Measurements from ENCODE around the gene AGPAT3. TPM values are rescaled to one million over a fixed set of nuclear protein-coding genes. Genes with fewer than 3 reads are reported as not detected.
"Not testable (repeated sequence)": the region's sequence is repeated elsewhere in the genome, so short reads cannot be mapped to it uniquely, and the experiment has no call there.

The AGPAT3 gene
- total RNA-seq, 1 donor from 2014 or later, result 43.7 TPM

- no peak for DNase-seq (ENCODE audit: low read depth, low spot score)
These were observed 30.7 kb upstream of the AGPAT3 start for GRCh38 chr21:43834146-43834905.

GRCh38 chr21:43835050-43835449 is 30.0 kb upstream of the AGPAT3 start:
- DNase-seq (ENCODE audit: low read depth, low spot score), result no peak

- no peak for DNase-seq (ENCODE audit: low read depth, low spot score)
These were observed 29.2 kb upstream of the AGPAT3 start for GRCh38 chr21:43835861-43836260.

- no peak for DNase-seq (ENCODE audit: low read depth, low spot score)
These were observed 28.4 kb upstream of the AGPAT3 start for GRCh38 chr21:43836616-43837015.

GRCh38 chr21:43840259-43840658 is 24.8 kb upstream of the AGPAT3 start:
- DNase-seq (ENCODE audit: low read depth, low spot score), result no peak

- no peak for DNase-seq (ENCODE audit: low read depth, low spot score)
These were observed 22.3 kb upstream of the AGPAT3 start for GRCh38 chr21:43842742-43843141.

- not testable (repeated sequence) for DNase-seq (ENCODE audit: low read depth, low spot score)
These were observed 20.1 kb upstream of the AGPAT3 start for GRCh38 chr21:43844906-43845305.

GRCh38 chr21:43845386-43845785 is 19.6 kb upstream of the AGPAT3 start:
- no peak for DNase-seq (ENCODE audit: low read depth, low spot score)

- no peak for DNase-seq (ENCODE audit: low read depth, low spot score)
These were observed 18.6 kb upstream of the AGPAT3 start for GRCh38 chr21:43846430-43846829.

- no peak for DNase-seq (ENCODE audit: low read depth, low spot score)
These were observed 17.7 kb upstream of the AGPAT3 start for GRCh38 chr21:43847301-43847700.

- DNase-seq (ENCODE audit: low read depth, low spot score), result no peak
These were observed 16.3 kb upstream of the AGPAT3 start for GRCh38 chr21:43848771-43849170.

GRCh38 chr21:43849532-43850299 is 15.3 kb upstream of the AGPAT3 start:
- DNase-seq (ENCODE audit: low read depth, low spot score), result no peak

GRCh38 chr21:43850728-43851295 is 14.2 kb upstream of the AGPAT3 start:
- DNase-seq (ENCODE audit: low read depth, low spot score), result no peak

GRCh38 chr21:43851593-43851992 is 13.4 kb upstream of the AGPAT3 start:
- no peak for DNase-seq (ENCODE audit: low read depth, low spot score)

GRCh38 chr21:43853851-43854772 is 10.9 kb upstream of the AGPAT3 start:
- DNase-seq (ENCODE audit: low read depth, low spot score), result no peak

- no peak for DNase-seq (ENCODE audit: low read depth, low spot score)
These were observed 10.0 kb upstream of the AGPAT3 start for GRCh38 chr21:43854773-43855633.

- no peak for DNase-seq (ENCODE audit: low read depth, low spot score)
These were observed 9.1 kb upstream of the AGPAT3 start for GRCh38 chr21:43855955-43856354.

GRCh38 chr21:43858806-43859648 is 6.0 kb upstream of the AGPAT3 start:
- DNase-seq (ENCODE audit: low read depth, low spot score), result no peak

GRCh38 chr21:43859747-43860214 is 5.2 kb upstream of the AGPAT3 start:
- DNase-seq (ENCODE audit: low read depth, low spot score), result no peak

Measured in pulmonary artery endothelial cell (primary cell).